HCT116 (cell line): ENCODE data around the gene ACD. TPM values are rescaled to one million over a fixed set of nuclear protein-coding genes. Genes with fewer than 3 reads are reported as not detected.

Source experiments
- ATAC-seq: fragments of 200-7000 bp; cut with Tn5 transposase; 2 replicates; pipeline ENCODE4 v1.9.1; 2020; ENCODE audit warnings: mild to moderate bottlenecking, moderate library complexity
- BruUV-seq: library from RNA; stranded (reverse); fragments of 400-500 nt; replicated peaks from 2 replicates; lab custom pipeline; 2021; lab: Mats Ljungman, UMichigan
- CTCF ChIA-PET: fragments of 300-600 bp; sonication (Branson Sonifier 250); formaldehyde crosslinking; loops from one replicate; lab custom pipeline; 2021; ENCODE audit warnings: antibody characterized with exemption; lab: Charles Lee
- POLR2A ChIA-PET: fragments of 300-600, 350-600 bp; sonication (Branson Sonifier 250); formaldehyde crosslinking; loops from one replicate; lab custom pipeline; 2021; ENCODE audit warnings: antibody characterized with exemption; lab: Charles Lee
- RAD21 ChIA-PET, 2 experiments: fragments of 300-600 bp; sonication (Branson Sonifier 250); formaldehyde crosslinking; loops; one replicate each; lab custom pipeline; 2023; ENCODE audit warnings: low total read pairs in 2 of 2; ENCODE audit not compliant: uncharacterized antibody in 2 of 2, unreplicated experiment in 2 of 2, low non-redundant PET in 1 of 2; lab: Charles Lee
- DNase-seq: peaks from one replicate; pipeline ENCODE4 v3.0.0-alpha.2; 2010; ENCODE audit warnings: low read depth, low spot score
- H2AFZ ChIP-seq: fragments of 200-600 bp; shearing (Covaris generic), sonication (generic); 2 replicates; pipeline ENCODE4 v1.6.1; 2017; ENCODE audit warnings: low read depth, mixed run types, mixed read lengths, antibody characterized with exemption, low read length; ENCODE audit not compliant: poor library complexity, severe bottlenecking
- H3K27ac ChIP-seq: 2 replicates; pipeline ENCODE4 v1.5.1; 2012; ENCODE audit warnings: low read depth, low read length
- H3K27me3 ChIP-seq: fragments of 200-600 bp; sonication (generic); 2 replicates; pipeline ENCODE4 v1.6.1; 2016; ENCODE audit warnings: mixed run types, low read length, mixed read lengths; ENCODE audit not compliant: insufficient read depth
- H3K36me3 ChIP-seq, 2 experiments: fragments of 200-500 bp in 1 of 2; fragments of 200-600 bp in 1 of 2; sonication (Bioruptor generic) in 1 of 2; sonication (generic) in 1 of 2; 2 replicates each; pipeline versions ENCODE4 v1.5.1 to v1.6.1; 2014 to 2016; ENCODE audit warnings: low read length in 2 of 2, inconsistent platforms in 1 of 2, mixed read lengths in 1 of 2, mixed run types in 1 of 2; ENCODE audit not compliant: insufficient read depth in 2 of 2, control insufficient read depth in 1 of 2
- H3K4me1 ChIP-seq, 2 experiments: fragments of 200-600 bp in 1 of 2; sonication (generic) in 1 of 2; 2 replicates each; pipeline versions ENCODE4 v1.5.1 to v1.6.1; 2012 to 2017; ENCODE audit warnings: low read length in 2 of 2, inconsistent platforms in 1 of 2, mild to moderate bottlenecking in 1 of 2, mixed read lengths in 1 of 2, mixed run types in 1 of 2, moderate library complexity in 1 of 2; ENCODE audit not compliant: insufficient read depth in 2 of 2, control insufficient read depth in 1 of 2
- H3K4me2 ChIP-seq: fragments of 200-600 bp; sonication (generic); 2 replicates; pipeline ENCODE4 v1.6.1; 2017; ENCODE audit warnings: mixed run types, low read length, mixed read lengths
- H3K4me3 ChIP-seq, 2 experiments: fragments of 200-600 bp in 1 of 2; sonication (generic) in 1 of 2; replicated peaks in 1 of 2; 2 replicates each; pipeline ENCODE4 v1.5.1; 2011 to 2016; ENCODE audit warnings: low read length in 2 of 2, control low read depth in 1 of 2, low read depth in 1 of 2, mild to moderate bottlenecking in 1 of 2, mixed read lengths in 1 of 2, mixed run types in 1 of 2
- H3K79me2 ChIP-seq: fragments of 200-600 bp; sonication (generic); 2 replicates; pipeline ENCODE4 v1.6.1; 2017; ENCODE audit warnings: mild to moderate bottlenecking, mixed run types, low read length, moderate library complexity, mixed read lengths; ENCODE audit not compliant: insufficient read depth
- H3K9ac ChIP-seq: fragments of 200-600 bp; sonication (generic); 2 replicates; pipeline ENCODE4 v1.6.1; 2016; ENCODE audit warnings: low read length, mixed read lengths
- H3K9me2 ChIP-seq: fragments of 200-600 bp; sonication (generic), shearing (Covaris generic); 2 replicates; pipeline ENCODE4 v1.6.1; 2017; ENCODE audit warnings: mixed run types, mild to moderate bottlenecking, moderate library complexity; ENCODE audit not compliant: insufficient read depth
- H3K9me3 ChIP-seq, 2 experiments: fragments of 200-500 bp in 1 of 2; fragments of 200-600 bp in 1 of 2; sonication (Bioruptor generic) in 1 of 2; sonication (generic) in 1 of 2; 2 replicates each; pipeline ENCODE4 v1.6.1; 2014 to 2017; ENCODE audit warnings: low read length in 2 of 2, mixed read lengths in 2 of 2, inconsistent platforms in 1 of 2, low read depth in 1 of 2, mild to moderate bottlenecking in 1 of 2, mixed run types in 1 of 2, moderate library complexity in 1 of 2; ENCODE audit not compliant: control insufficient read depth in 1 of 2, insufficient read depth in 1 of 2
- H4K20me1 ChIP-seq: fragments of 200-600 bp; sonication (generic), shearing (Covaris generic); 2 replicates; pipeline ENCODE4 v1.6.1; 2017; ENCODE audit warnings: mixed run types, mild to moderate bottlenecking, moderate library complexity; ENCODE audit not compliant: insufficient read depth
- ATF3 ChIP-seq: IDR thresholded peaks from 2 replicates; pipeline ENCODE4 v1.6.1; 2012
- CBX3 ChIP-seq: IDR thresholded peaks from 2 replicates; pipeline ENCODE4 v1.6.1; 2012; ENCODE audit warnings: low read depth
- CEBPB ChIP-seq: IDR thresholded peaks from 2 replicates; pipeline ENCODE4 v1.6.1; 2012; ENCODE audit warnings: low read depth
- CTCF ChIP-seq, 3 experiments: fragments of 200-600 bp in 1 of 3; sonication (generic) in 1 of 3; IDR thresholded peaks in 2 of 3; conservative IDR thresholded peaks in 1 of 3; 2 replicates each; pipeline ENCODE4 v1.5.1; 2012 to 2017; ENCODE audit warnings: low read depth in 2 of 3, low read length in 2 of 3, antibody characterized with exemption in 1 of 3, borderline replicate concordance in 1 of 3, control low read depth in 1 of 3, mild to moderate bottlenecking in 1 of 3, mixed read lengths in 1 of 3, mixed run types in 1 of 3, moderate library complexity in 1 of 3; ENCODE audit not compliant: insufficient read depth in 1 of 3
- ELF1 ChIP-seq: IDR thresholded peaks from 2 replicates; pipeline ENCODE4 v1.6.1; 2012; ENCODE audit warnings: low read depth, borderline replicate concordance
- EZH2phosphoT487 ChIP-seq: fragments of 200-600 bp; IDR thresholded peaks from 2 replicates; pipeline ENCODE4 v1.6.1; 2018; ENCODE audit warnings: antibody characterized with exemption, borderline replicate concordance
- FOSL1 ChIP-seq: IDR thresholded peaks from 2 replicates; pipeline ENCODE4 v1.6.1; 2012; ENCODE audit warnings: low read depth
- JUND ChIP-seq: IDR thresholded peaks from 2 replicates; pipeline ENCODE4 v1.6.1; 2012
- MAX ChIP-seq: IDR thresholded peaks from 2 replicates; pipeline ENCODE4 v1.6.1; 2012
- RAD21 ChIP-seq: IDR thresholded peaks from 2 replicates; pipeline ENCODE4 v1.6.1; 2012; ENCODE audit warnings: low read depth, mild to moderate bottlenecking
- REST ChIP-seq: IDR thresholded peaks from 2 replicates; pipeline ENCODE4 v1.6.1; 2012; ENCODE audit warnings: low read depth
- SIN3A ChIP-seq: IDR thresholded peaks from 2 replicates; pipeline ENCODE4 v1.6.1; 2012; ENCODE audit warnings: low read depth
- SRF ChIP-seq: IDR thresholded peaks from 2 replicates; pipeline ENCODE4 v1.6.1; 2012; ENCODE audit warnings: low read depth
- YY1 ChIP-seq: IDR thresholded peaks from 2 replicates; pipeline ENCODE4 v1.6.1; 2011; ENCODE audit warnings: low read length, low read depth, moderate library complexity, mild to moderate bottlenecking; ENCODE audit not compliant: insufficient replicate concordance; ENCODE audit errors: extremely low read depth
- ZBTB33 ChIP-seq: IDR thresholded peaks from 2 replicates; pipeline ENCODE4 v1.6.1; 2011; ENCODE audit warnings: mild to moderate bottlenecking, low read length, moderate library complexity; ENCODE audit not compliant: insufficient replicate concordance; ENCODE audit errors: extremely low read depth
- ZNF274 ChIP-seq: fragments of 200-500 bp; sonication (Bioruptor generic); IDR thresholded peaks from 2 replicates; pipeline ENCODE4 v1.6.1; 2014; ENCODE audit warnings: mild to moderate bottlenecking, low read depth, low read length, inconsistent platforms
- intact Hi-C: fragments of 100-400 bp; cut with micrococcal nuclease; formaldehyde crosslinking; loops from 2 replicates; pipeline ENCODE4 v1.10.0; 2022
- total RNA-seq: library from RNA; stranded (reverse); gene quantifications from one replicate; pipeline ENCODE4 v1.2.1, GENCODE V29; 2021; ENCODE audit not compliant: unreplicated experiment

The ACD gene
- total RNA-seq, 1 experiment from 2014 or later: 53.8 TPM

GRCh38 chr16:67707210-67707609 is 47.1 kb upstream of the ACD start:
- peaks cover 61% of the 10 kb centered on the region for H3K79me2 ChIP-seq
- no peaks in the 10 kb centered on the region for H3K4me1 ChIP-seq
- no peak overlapping the region for H3K27ac ChIP-seq
- no peaks in the 10 kb centered on the region for H3K36me3 ChIP-seq
- no peak overlapping the region for H3K9ac ChIP-seq
- ChIA-PET CTCF (no interaction called here), RAD21 (no interaction called here)
- no peaks in the 10 kb centered on the region for H3K9me2 ChIP-seq
- no peak overlapping the region for H2AFZ ChIP-seq
- ATAC-seq (no peak), DNase-seq (no peak)
- H3K9me3 ChIP-seq: no peaks in the 10 kb centered on the region
- no peaks in the 10 kb centered on the region for H3K27me3 ChIP-seq
- TF ChIP-seq CBX3 (no peak), RAD21 (no peak), YY1 (no peak), ZNF274 (no peak), ATF3 (no peak), EZH2phosphoT487 (no peak), JUND (no peak), CEBPB (no peak), ZBTB33 (no peak), FOSL1 (no peak), REST (no peak), CTCF (IDR thresholded peaks at IDR 0.05 in 2 of 3, conservative IDR thresholded peaks at IDR 0.05 in 1 of 3; ENCODE audit: borderline replicate concordance in 1 of 3, insufficient read depth in 1 of 3, low read depth in 2 of 3, low read length in 2 of 3) (no peak), MAX (no peak), SIN3A (no peak), SRF (no peak), ELF1 (no peak)
- TF ChIP-seq, all 23 proteins: peak for 0
- no TSS peak for BruUV-seq
- intact Hi-C loops: no loop called here
- no peak overlapping the region for H3K4me2 ChIP-seq
- H4K20me1 ChIP-seq: 0 out of 2 replicates have a peak, but pooled peaks cover 3% of the 10 kb centered on the region
- POLR2A ChIA-PET: interaction anchor here (1.0 kb wide), 1 partner anchor 8 kb away, joined by 3 read pairs; no protein-coding TSS in a partner anchor
- no peak overlapping the region for H3K4me3 ChIP-seq
